Inflammatory macrophage treated with lipopolysaccharide for 1 hour (primary cell): ENCODE results near the gene PDE4D.

Source experiments
- DNase-seq, 2 donors: peaks; one replicate each; pipeline ENCODE4 v3.0.0-alpha.2; 2020 to 2022

The PDE4D gene

GRCh38 chr5:58937031-58937681, 956.4 kb downstream of the PDE4D start:
- no peak for DNase-seq

GRCh38 chr5:58934629-58935097, 958.9 kb downstream of the PDE4D start:
- DNase-seq, result no peak

- DNase-seq, result no peak
Measured at GRCh38 chr5:58933891-58934628, 959.5 kb downstream of the PDE4D start.

GRCh38 chr5:58932057-58932612, 961.4 kb downstream of the PDE4D start:
- DNase-seq, result no peak

GRCh38 chr5:58930520-58930919, 963.0 kb downstream of the PDE4D start:
- DNase-seq, result no peak

GRCh38 chr5:58929726-58930125, 963.8 kb downstream of the PDE4D start:
- DNase-seq, result no peak

GRCh38 chr5:58927938-58928337, 965.6 kb downstream of the PDE4D start:
- DNase-seq, result no peak

- DNase-seq, result peak; percentile 10 to 44
Measured at GRCh38 chr5:58927181-58927580, 966.3 kb downstream of the PDE4D start.

GRCh38 chr5:58926541-58926935, 967.0 kb downstream of the PDE4D start:
- no peak for DNase-seq

GRCh38 chr5:58925627-58926540, 967.6 kb downstream of the PDE4D start:
- no peak for DNase-seq

- no peak for DNase-seq
Measured at GRCh38 chr5:58924306-58924705, 969.2 kb downstream of the PDE4D start.

- no peak for DNase-seq
Measured at GRCh38 chr5:58923355-58923754, 970.2 kb downstream of the PDE4D start.

GRCh38 chr5:58922461-58923171, 970.9 kb downstream of the PDE4D start:
- DNase-seq, result no peak

GRCh38 chr5:58921159-58921558, 972.4 kb downstream of the PDE4D start:
- no peak for DNase-seq

GRCh38 chr5:58919833-58920232, 973.7 kb downstream of the PDE4D start:
- no peak for DNase-seq
